SKM-1 treated with dmso at 0.1 percent for 144 hours (cell line): Measurements from ENCODE around the gene SLC23A3.

Experiments
- DNase-seq: peaks from one replicate; lab custom pipeline; 2025; ENCODE audit not compliant: unreplicated experiment; lab: John Stamatoyannopoulos, UW

Gene SLC23A3

GRCh38 chr2:219176818-219177551 lies 7.2 kb upstream of the SLC23A3 start, which contains the start of gene CNPPD1:
Gene CNPPD1, minus strand, starts transcription at chr2:219176925. Its CDS starts 97 bp downstream, at chr2:219176828.
- DNase-seq = peak; percentile 81

GRCh38 chr2:219175928-219176817 lies 6.3 kb upstream of the SLC23A3 start:
- no peak for DNase-seq

DNA sequence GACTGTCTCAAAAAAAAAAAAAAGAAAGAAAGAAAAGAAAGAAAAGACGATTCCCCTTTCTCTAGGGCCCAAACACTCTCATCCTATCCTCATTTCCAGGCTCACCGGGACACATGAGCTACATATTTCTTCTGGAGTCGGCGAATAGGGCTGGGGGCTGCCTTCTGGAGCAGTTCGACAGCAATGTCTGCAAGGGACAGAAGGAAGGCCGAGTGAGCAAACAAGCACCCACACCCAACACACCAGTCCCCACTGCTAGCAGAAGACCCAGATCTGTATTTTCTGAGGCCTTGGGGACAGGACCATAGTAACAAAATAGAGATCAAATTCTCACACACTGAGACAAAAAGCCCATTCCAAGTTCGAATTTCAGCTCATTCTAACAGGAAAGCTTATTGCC lies 5.7 kb upstream of the SLC23A3 start:
- DNase-seq = no peak

DNA sequence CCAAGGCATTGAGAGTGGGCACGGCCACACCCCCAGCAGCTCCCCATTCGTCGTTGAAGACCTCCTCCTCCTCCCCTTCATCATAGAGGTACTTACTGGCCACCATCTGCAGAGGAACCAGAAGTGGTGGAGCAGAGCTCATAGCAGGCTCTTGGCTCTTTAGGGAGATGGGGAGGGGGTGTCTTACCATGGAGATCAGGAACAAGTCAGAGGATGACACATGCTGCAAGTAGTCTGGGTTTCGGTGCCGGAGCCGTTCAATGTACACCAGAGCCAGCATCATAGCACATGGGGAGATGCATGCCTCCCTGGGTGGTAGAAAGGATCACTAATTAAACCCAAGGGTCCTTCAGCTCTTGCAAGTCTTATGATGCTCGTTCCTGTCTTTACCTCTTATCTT lies 5.0 kb upstream of the SLC23A3 start:
- no peak for DNase-seq

GRCh38 chr2:219174146-219174545 lies 4.3 kb upstream of the SLC23A3 start:
- DNase-seq = no peak

- DNase-seq = no peak
Measured at GRCh38 chr2:219173176-219173575, 3.3 kb upstream of the SLC23A3 start.

GRCh38 chr2:219172231-219173154 lies 2.7 kb upstream of the SLC23A3 start:
- DNase-seq = no peak

GRCh38 chr2:219171231-219171651 lies 1.4 kb upstream of the SLC23A3 start:
- peak; percentile 29 for DNase-seq

- no peak for DNase-seq
Measured at GRCh38 chr2:219168932-219169331, 897 bp downstream of the SLC23A3 start.

DNA sequence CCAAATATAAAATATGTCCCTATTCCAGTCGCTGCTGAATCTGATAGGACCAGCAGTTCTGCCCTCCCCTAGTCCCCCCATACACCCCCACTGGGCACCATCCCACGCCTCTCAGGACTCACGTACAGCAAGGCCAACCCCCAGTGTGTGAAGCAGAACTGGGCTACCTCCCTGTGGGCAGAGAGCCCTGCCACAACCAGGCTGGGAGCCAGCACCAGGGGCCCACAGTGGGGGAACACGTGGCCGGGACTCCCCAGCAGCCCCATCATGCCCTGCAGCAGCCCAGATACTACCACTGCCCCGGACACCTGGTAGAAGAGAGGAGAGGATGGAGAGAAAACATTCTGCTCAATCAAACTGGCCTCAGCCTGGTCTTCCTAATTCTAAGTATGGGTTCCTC lies 1.3 kb downstream of the SLC23A3 start:
- DNase-seq = no peak

GRCh38 chr2:219167997-219168396 lies 1.8 kb downstream of the SLC23A3 start:
- no peak for DNase-seq

GRCh38 chr2:219165058-219165911 lies 4.5 kb downstream of the SLC23A3 start:
- no peak for DNase-seq

GRCh38 chr2:219163156-219163555 lies 6.7 kb downstream of the SLC23A3 start:
- DNase-seq = no peak

GRCh38 chr2:219161097-219161496 lies 8.7 kb downstream of the SLC23A3 start:
- no peak for DNase-seq

- DNase-seq = peak; percentile 88
Measured at GRCh38 chr2:219160186-219161017, 9.4 kb downstream of the SLC23A3 start, which contains the start of gene NHEJ1. Gene NHEJ1, minus strand, starts transcription at chr2:219160815. Its CDS starts 2,453 bp downstream, at chr2:219158362.

DNA sequence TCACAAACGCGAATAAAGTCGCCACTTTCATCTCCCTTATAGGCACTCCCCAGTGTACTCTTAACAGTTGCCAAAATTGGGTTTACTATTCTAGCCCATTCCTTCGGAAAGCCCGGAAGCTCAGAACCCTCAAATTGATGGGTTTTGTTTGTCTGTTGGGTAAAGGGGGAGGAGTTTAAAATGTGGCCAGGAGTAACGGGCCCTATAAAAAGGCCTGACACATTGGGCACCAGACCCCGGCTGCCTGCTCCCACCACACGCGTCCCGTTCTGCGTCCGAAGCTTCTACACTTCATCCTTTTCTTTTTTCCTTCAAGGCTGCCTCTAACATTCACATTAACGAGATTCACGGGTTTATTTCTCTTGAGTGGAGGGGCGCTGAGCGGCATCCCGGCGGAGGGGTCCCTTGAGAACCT lies 10.1 kb downstream of the SLC23A3 start:
- no peak for DNase-seq

GRCh38 chr2:219158586-219158985 lies 11.2 kb downstream of the SLC23A3 start:
- DNase-seq = no peak

DNA sequence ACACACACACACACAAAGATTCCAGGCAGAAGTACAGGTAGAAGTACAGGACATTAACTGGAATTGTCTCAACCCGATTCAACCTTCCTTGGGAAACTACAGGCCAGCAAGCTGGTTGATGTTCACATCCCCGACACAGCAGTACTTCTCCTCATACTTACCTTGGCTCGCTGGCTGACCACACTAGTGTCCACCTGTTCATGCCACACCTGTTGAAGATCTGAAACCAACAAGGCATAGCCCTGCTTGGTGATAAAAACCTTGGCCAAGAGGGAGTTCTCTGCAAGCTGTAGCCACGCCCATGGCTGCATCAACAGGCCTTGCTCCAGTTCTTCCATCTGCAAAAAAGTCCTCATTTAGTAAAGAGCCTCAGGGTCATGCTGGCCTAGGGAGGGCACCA lies 11.8 kb downstream of the SLC23A3 start:
- DNase-seq = no peak

DNA sequence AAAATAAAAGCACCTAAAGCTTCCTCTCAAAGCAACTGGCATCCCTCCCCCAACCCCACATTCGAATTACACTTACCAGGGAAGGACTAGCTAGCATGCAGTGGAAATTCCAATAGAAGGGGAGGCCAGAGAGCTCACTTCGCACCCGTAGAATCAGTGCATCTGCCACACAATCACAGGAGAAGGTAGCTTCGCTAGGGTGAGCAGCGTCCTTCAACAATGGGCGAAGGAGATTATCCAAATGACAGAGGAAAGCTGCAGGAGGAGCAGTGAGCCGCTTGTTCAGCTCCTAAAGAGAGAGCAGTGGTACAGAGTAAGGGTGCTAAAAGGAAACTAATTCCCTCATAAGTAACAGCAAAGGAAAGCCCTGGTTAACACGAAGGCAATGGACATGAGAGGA lies 12.4 kb downstream of the SLC23A3 start:
- DNase-seq = no peak
